SK-N-MC (cell line): ENCODE measurements around the gene ARHGEF7.
"Not testable (repeated sequence)": the region's sequence is repeated elsewhere in the genome, so short reads cannot be mapped to it uniquely, and the experiment has no call there.

ENCODE experiments used
- DNase-seq: peaks from one replicate; pipeline ENCODE4 v3.0.0-alpha.2; 2011; ENCODE audit warnings: low read depth, low spot score
- H3K27ac ChIP-seq: fragments of 200-600 bp; sonication (generic); 2 replicates; pipeline ENCODE4 v1.5.1; 2016; ENCODE audit warnings: mixed run types
- H3K36me3 ChIP-seq: fragments of 200-600 bp; sonication (generic); 2 replicates; pipeline ENCODE4 v1.6.1; 2017; ENCODE audit warnings: antibody characterized with exemption, low read length, mixed read lengths; ENCODE audit not compliant: insufficient read depth
- H3K4me3 ChIP-seq: fragments of 200-600 bp; sonication (generic); 2 replicates; pipeline ENCODE4 v1.5.1; 2016
- H3K9ac ChIP-seq: fragments of 200-600 bp; sonication (generic); 2 replicates; pipeline ENCODE4 v1.8.0; 2017; ENCODE audit warnings: mixed run types, mixed read lengths; ENCODE audit not compliant: insufficient read length
- H3K9me3 ChIP-seq: fragments of 200-600 bp; sonication (generic); 2 replicates; pipeline ENCODE4 v1.6.1; 2017; ENCODE audit warnings: low read depth, mild to moderate bottlenecking, antibody characterized with exemption, low read length, moderate library complexity, mixed read lengths
- EZH2 ChIP-seq: fragments of 200-600 bp; sonication (generic); IDR thresholded peaks from one replicate; pipeline ENCODE4 v1.6.1; 2017; ENCODE audit warnings: antibody characterized with exemption
- FOXP2 ChIP-seq: optimal IDR thresholded peaks from 2 replicates; pipeline ENCODE3; 2011; ENCODE audit warnings: mild to moderate bottlenecking, moderate library complexity; ENCODE audit not compliant: insufficient read depth; ENCODE audit errors: extremely low read length, control extremely low read depth
- POLR2AphosphoS5 ChIP-seq: IDR thresholded peaks from 2 replicates; pipeline ENCODE4 v1.6.1; 2012; ENCODE audit warnings: mild to moderate bottlenecking, low read depth, low read length, borderline replicate concordance

The ARHGEF7 gene

GRCh38 chr13:111079375-111079774, 35.7 kb upstream of the ARHGEF7 start:
- Histone ChIP-seq H3K9ac (no peak overlapping the region), H3K36me3 (no peaks in the 10 kb centered on the region), H3K9me3 (no peaks in the 10 kb centered on the region), H3K4me3 (no peak overlapping the region), H3K27ac (no peak overlapping the region)
- DNase-seq = no peak
- no peak for TF ChIP-seq FOXP2
- no peak for TF ChIP-seq EZH2
- no peak for TF ChIP-seq POLR2AphosphoS5

GRCh38 chr13:111080642-111081041, 34.5 kb upstream of the ARHGEF7 start:
- Histone ChIP-seq H3K27ac (no peak overlapping the region), H3K9me3 (no peaks in the 10 kb centered on the region), H3K9ac (no peak overlapping the region), H3K4me3 (no peak overlapping the region), H3K36me3 (no peaks in the 10 kb centered on the region)
- TF ChIP-seq EZH2 (no peak), POLR2AphosphoS5 (no peak)
- no peak for DNase-seq

GRCh38 chr13:111082240-111082639, 32.9 kb upstream of the ARHGEF7 start:
- no peaks in the 10 kb centered on the region for H3K9me3 ChIP-seq
- H3K27ac ChIP-seq = no peak overlapping the region
- no peak for TF ChIP-seq EZH2
- TF ChIP-seq POLR2AphosphoS5 = no peak
- TF ChIP-seq FOXP2 = no peak
- no peak overlapping the region for H3K9ac ChIP-seq
- no peaks in the 10 kb centered on the region for H3K36me3 ChIP-seq
- no peak overlapping the region for H3K4me3 ChIP-seq
- no peak for DNase-seq

GRCh38 chr13:111082769-111083168, 32.3 kb upstream of the ARHGEF7 start:
- H3K9ac ChIP-seq, H3K27ac ChIP-seq, H3K36me3 ChIP-seq, DNase-seq, H3K9me3 ChIP-seq, H3K4me3 ChIP-seq: not testable (repeated sequence)

- not testable (repeated sequence) for DNase-seq, H3K9ac ChIP-seq, H3K27ac ChIP-seq, H3K36me3 ChIP-seq, H3K4me3 ChIP-seq, H3K9me3 ChIP-seq
Measured at GRCh38 chr13:111083693-111084092, 31.4 kb upstream of the ARHGEF7 start.

GRCh38 chr13:111090169-111090568, 24.9 kb upstream of the ARHGEF7 start:
- H3K36me3 ChIP-seq = no peaks in the 10 kb centered on the region
- DNase-seq = no peak
- H3K9ac ChIP-seq = no peak overlapping the region
- no peak overlapping the region for H3K4me3 ChIP-seq
- TF ChIP-seq FOXP2 = no peak
- no peak for TF ChIP-seq EZH2
- TF ChIP-seq POLR2AphosphoS5 = no peak
- no peak overlapping the region for H3K27ac ChIP-seq
- no peaks in the 10 kb centered on the region for H3K9me3 ChIP-seq

- no peak overlapping the region for H3K27ac ChIP-seq
- no peak for DNase-seq
Measured at GRCh38 chr13:111092685-111093084, 22.4 kb upstream of the ARHGEF7 start.

GRCh38 chr13:111093136-111093535, 22.0 kb upstream of the ARHGEF7 start:
- DNase-seq = no peak
- TF ChIP-seq EZH2 = no peak
- TF ChIP-seq POLR2AphosphoS5 = no peak
- no peak for TF ChIP-seq FOXP2

More at GRCh38 chr13:111092685-111093084, 22.4 kb upstream of the ARHGEF7 start:
- Histone ChIP-seq H3K9me3 (no peaks in the 10 kb centered on the region), H3K36me3 (no peaks in the 10 kb centered on the region), H3K4me3 (no peak overlapping the region), H3K9ac (no peak overlapping the region)
- TF ChIP-seq FOXP2 (no peak), POLR2AphosphoS5 (no peak), EZH2 (no peak)

GRCh38 chr13:111093634-111094033, 21.5 kb upstream of the ARHGEF7 start:
- Histone ChIP-seq H3K36me3 (no peaks in the 10 kb centered on the region), H3K4me3 (no peak overlapping the region), H3K9ac (no peak overlapping the region), H3K27ac (no peak overlapping the region), H3K9me3 (no peaks in the 10 kb centered on the region)
- TF ChIP-seq EZH2 (no peak), POLR2AphosphoS5 (no peak), FOXP2 (no peak)
- no peak for DNase-seq

More at GRCh38 chr13:111093136-111093535, 22.0 kb upstream of the ARHGEF7 start:
- Histone ChIP-seq H3K36me3 (no peaks in the 10 kb centered on the region), H3K9ac (no peak overlapping the region), H3K27ac (no peak overlapping the region), H3K9me3 (no peaks in the 10 kb centered on the region), H3K4me3 (no peak overlapping the region)
